ENCODE measurements around the gene ATP5IF1. TPM values are rescaled to one million over a fixed set of nuclear protein-coding genes. Genes with fewer than 3 reads are reported as not detected.

The ATP5IF1 gene
- polyA plus RNA-seq, 1 donor from 2014 or later, result 448 TPM

DNA sequence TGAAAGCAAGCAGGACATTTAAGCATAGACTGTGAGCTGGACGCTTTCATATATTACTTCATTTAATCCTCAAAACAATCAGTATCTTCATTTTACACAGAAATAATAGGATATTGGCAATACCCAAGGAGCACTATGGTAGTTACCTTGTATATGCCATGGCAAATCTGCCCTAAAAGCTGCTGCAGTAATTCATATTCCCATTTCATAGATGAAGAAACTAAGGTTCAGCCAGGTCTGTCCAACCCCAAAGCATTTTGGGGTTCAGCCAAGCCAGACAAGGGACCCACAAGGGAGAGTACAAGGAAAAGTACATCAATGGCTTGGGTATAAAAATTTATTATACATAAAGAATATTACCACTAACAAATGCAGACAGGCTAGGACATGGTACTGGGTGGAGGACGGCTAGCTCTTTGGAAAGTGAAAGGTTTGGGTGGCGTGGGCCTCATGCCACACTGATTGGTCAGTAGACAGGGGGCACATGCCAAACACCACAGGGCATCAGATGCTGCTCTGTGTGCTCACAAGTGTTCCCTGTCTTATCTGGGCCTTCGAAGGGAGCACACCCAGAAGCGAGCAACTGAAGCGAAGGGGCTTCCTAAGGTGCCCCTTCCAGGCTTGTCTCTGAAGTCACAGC is 35.6 kb upstream of the ATP5IF1 start:
- Histone ChIP-seq H3K27ac (ENCODE audit: low read length) (no peak overlapping the region), H3F3A (ENCODE audit: insufficient read depth, low read length, poor library complexity, severe bottlenecking) (no peaks in the 10 kb centered on the region), H3K9me2 (ENCODE audit: insufficient read depth, low read length) (no peaks in the 10 kb centered on the region), H3K79me2 (replicated peaks; ENCODE audit: insufficient read depth, low read length) (no peaks in the 10 kb centered on the region), H3K27me3 (ENCODE audit: insufficient read depth, low read depth, low read length) (no peaks in the 10 kb centered on the region), H3K4me3 (ENCODE audit: low read length) (no peak overlapping the region), H3K4me2 (ENCODE audit: low read length) (no peak overlapping the region), H3K9me3 (ENCODE audit: low read length) (no peaks in the 10 kb centered on the region), H2AFZ (ENCODE audit: low read depth, low read length) (no peak overlapping the region), H3K36me3 (ENCODE audit: insufficient read depth, low read length) (no peaks in the 10 kb centered on the region), H4K20me1 (ENCODE audit: insufficient read depth) (no peaks in the 10 kb centered on the region), H3K9ac (ENCODE audit: low read length) (no peak overlapping the region)
- TF ChIP-seq MXI1 (conservative IDR thresholded peaks at IDR 0.05; ENCODE audit: poor library complexity, severe bottlenecking), result no peak

DNA sequence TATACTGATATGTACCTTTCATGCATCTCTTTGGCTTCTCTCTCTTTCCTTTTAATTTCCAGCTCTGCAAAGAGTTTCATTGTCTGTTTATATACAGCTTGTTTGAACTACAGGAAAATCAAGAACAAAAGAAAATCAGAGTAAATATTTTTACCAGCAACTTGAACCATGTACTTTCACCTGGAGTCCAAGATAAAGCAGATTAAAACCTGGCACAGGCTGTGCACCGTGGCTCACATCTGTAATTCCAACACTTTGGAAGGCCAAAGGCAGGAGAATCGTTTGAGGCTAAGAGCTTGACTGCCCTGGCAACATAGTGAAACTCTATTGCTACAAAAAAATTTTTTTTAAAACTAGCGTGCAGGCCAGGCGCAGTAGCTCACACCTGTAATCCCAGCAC is 30.7 kb upstream of the ATP5IF1 start:
- Histone ChIP-seq H3K27me3 (ENCODE audit: insufficient read depth, low read depth, low read length) (no peaks in the 10 kb centered on the region), H3K9ac (ENCODE audit: low read length) (no peak overlapping the region), H3K27ac (ENCODE audit: low read length) (no peak overlapping the region), H3K36me3 (ENCODE audit: insufficient read depth, low read length) (no peaks in the 10 kb centered on the region), H3F3A (ENCODE audit: insufficient read depth, low read length, poor library complexity, severe bottlenecking) (no peaks in the 10 kb centered on the region), H3K9me2 (ENCODE audit: insufficient read depth, low read length) (no peaks in the 10 kb centered on the region), H3K79me2 (replicated peaks; ENCODE audit: insufficient read depth, low read length) (no peaks in the 10 kb centered on the region), H3K4me3 (ENCODE audit: low read length) (no peak overlapping the region), H3K9me3 (ENCODE audit: low read length) (no peaks in the 10 kb centered on the region), H2AFZ (ENCODE audit: low read depth, low read length) (no peak overlapping the region), H4K20me1 (ENCODE audit: insufficient read depth) (no peaks in the 10 kb centered on the region), H3K4me2 (ENCODE audit: low read length) (no peak overlapping the region)
- TF ChIP-seq MXI1 (conservative IDR thresholded peaks at IDR 0.05; ENCODE audit: poor library complexity, severe bottlenecking) (no peak), RAD21 (conservative IDR thresholded peaks at IDR 0.05) (no peak), TAF1 (IDR thresholded peaks at IDR 0.05; ENCODE audit: low read depth) (no peak), EZH2 (IDR thresholded peaks at IDR 0.05; ENCODE audit: borderline replicate concordance, insufficient read depth, low read length, poor library complexity, severe bottlenecking) (no peak), POLR2AphosphoS5 (IDR thresholded peaks at IDR 0.05) (no peak), EP300 (conservative IDR thresholded peaks at IDR 0.05; ENCODE audit: poor library complexity, severe bottlenecking) (no peak), SMC3 (conservative IDR thresholded peaks at IDR 0.05; ENCODE audit: poor library complexity) (no peak)
- TF ChIP-seq, protein P1, sequence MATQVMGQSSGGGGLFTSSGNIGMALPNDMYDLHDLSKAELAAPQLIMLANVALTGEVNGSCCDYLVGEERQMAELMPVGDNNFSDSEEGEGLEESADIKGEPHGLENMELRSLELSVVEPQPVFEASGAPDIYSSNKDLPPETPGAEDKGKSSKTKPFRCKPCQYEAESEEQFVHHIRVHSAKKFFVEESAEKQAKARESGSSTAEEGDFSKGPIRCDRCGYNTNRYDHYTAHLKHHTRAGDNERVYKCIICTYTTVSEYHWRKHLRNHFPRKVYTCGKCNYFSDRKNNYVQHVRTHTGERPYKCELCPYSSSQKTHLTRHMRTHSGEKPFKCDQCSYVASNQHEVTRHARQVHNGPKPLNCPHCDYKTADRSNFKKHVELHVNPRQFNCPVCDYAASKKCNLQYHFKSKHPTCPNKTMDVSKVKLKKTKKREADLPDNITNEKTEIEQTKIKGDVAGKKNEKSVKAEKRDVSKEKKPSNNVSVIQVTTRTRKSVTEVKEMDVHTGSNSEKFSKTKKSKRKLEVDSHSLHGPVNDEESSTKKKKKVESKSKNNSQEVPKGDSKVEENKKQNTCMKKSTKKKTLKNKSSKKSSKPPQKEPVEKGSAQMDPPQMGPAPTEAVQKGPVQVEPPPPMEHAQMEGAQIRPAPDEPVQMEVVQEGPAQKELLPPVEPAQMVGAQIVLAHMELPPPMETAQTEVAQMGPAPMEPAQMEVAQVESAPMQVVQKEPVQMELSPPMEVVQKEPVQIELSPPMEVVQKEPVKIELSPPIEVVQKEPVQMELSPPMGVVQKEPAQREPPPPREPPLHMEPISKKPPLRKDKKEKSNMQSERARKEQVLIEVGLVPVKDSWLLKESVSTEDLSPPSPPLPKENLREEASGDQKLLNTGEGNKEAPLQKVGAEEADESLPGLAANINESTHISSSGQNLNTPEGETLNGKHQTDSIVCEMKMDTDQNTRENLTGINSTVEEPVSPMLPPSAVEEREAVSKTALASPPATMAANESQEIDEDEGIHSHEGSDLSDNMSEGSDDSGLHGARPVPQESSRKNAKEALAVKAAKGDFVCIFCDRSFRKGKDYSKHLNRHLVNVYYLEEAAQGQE (IDR thresholded peaks at IDR 0.05; ENCODE audit: borderline replicate concordance), result no peak
- TF ChIP-seq, protein P2, sequence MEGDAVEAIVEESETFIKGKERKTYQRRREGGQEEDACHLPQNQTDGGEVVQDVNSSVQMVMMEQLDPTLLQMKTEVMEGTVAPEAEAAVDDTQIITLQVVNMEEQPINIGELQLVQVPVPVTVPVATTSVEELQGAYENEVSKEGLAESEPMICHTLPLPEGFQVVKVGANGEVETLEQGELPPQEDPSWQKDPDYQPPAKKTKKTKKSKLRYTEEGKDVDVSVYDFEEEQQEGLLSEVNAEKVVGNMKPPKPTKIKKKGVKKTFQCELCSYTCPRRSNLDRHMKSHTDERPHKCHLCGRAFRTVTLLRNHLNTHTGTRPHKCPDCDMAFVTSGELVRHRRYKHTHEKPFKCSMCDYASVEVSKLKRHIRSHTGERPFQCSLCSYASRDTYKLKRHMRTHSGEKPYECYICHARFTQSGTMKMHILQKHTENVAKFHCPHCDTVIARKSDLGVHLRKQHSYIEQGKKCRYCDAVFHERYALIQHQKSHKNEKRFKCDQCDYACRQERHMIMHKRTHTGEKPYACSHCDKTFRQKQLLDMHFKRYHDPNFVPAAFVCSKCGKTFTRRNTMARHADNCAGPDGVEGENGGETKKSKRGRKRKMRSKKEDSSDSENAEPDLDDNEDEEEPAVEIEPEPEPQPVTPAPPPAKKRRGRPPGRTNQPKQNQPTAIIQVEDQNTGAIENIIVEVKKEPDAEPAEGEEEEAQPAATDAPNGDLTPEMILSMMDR (IDR thresholded peaks at IDR 0.05; ENCODE audit: poor library complexity, severe bottlenecking), result no peak
